SK-N-SH (cell line): ENCODE measurements around the gene RCSD1. TPM values are rescaled to one million over a fixed set of nuclear protein-coding genes. Genes with fewer than 3 reads are reported as not detected.

Experiments used
- CTCF ChIA-PET: fragments of 300-600, 350-600 bp; formaldehyde crosslinking; extraction: SDS; loops from one replicate; lab custom pipeline; 2021; lab: Yijun Ruan, JAX
- POLR2A ChIA-PET: fragments of 350-600 bp; sonication (Branson Sonifier 250); formaldehyde crosslinking; extraction: SDS; loops from one replicate; lab custom pipeline; 2020; ENCODE audit warnings: antibody characterized with exemption, inconsistent platforms; lab: Yijun Ruan, JAX
- DNase-seq: peaks from one replicate; pipeline ENCODE4 v3.0.0; 2012
- H2AFZ ChIP-seq: fragments of 200-600 bp; sonication (generic); 2 replicates; pipeline ENCODE4 v1.8.1; 2016; ENCODE audit warnings: antibody characterized with exemption, mild to moderate bottlenecking, low read depth
- H3F3A ChIP-seq: fragments of 200-600 bp; sonication (generic); replicated peaks from 2 replicates; pipeline ENCODE3; 2016; ENCODE audit warnings: antibody characterized with exemption, mild to moderate bottlenecking; ENCODE audit not compliant: insufficient read depth
- H3K27ac ChIP-seq, 2 experiments: fragments of 200-500 bp in 1 of 2; fragments of 200-600 bp in 1 of 2; sonication (Bioruptor generic) in 1 of 2; sonication (generic), shearing (Covaris generic) in 1 of 2; 2 replicates each; pipeline versions ENCODE4 v1.5.1 to v1.6.1; 2014 to 2016; ENCODE audit warnings: low read depth in 2 of 2, inconsistent platforms in 1 of 2, low read length in 1 of 2, mild to moderate bottlenecking in 1 of 2, mixed read lengths in 1 of 2
- H3K27me3 ChIP-seq: fragments of 200-600 bp; sonication (generic), shearing (Covaris generic); 2 replicates; pipeline ENCODE4 v1.6.1; 2016; ENCODE audit warnings: mixed run types; ENCODE audit not compliant: insufficient read depth
- H3K36me3 ChIP-seq, 2 experiments: fragments of 200-500 bp in 1 of 2; fragments of 200-600 bp in 1 of 2; sonication (Bioruptor generic) in 1 of 2; sonication (generic) in 1 of 2; replicated peaks in 1 of 2; 2 replicates each; pipeline versions ENCODE3 to v1.5.1; 2014 to 2016; ENCODE audit warnings: low read length in 1 of 2, mild to moderate bottlenecking in 1 of 2; ENCODE audit not compliant: insufficient read depth in 2 of 2, control insufficient read depth in 1 of 2
- H3K4me1 ChIP-seq, 2 experiments: fragments of 200-500 bp in 1 of 2; fragments of 200-600 bp in 1 of 2; sonication (Bioruptor generic) in 1 of 2; sonication (generic), shearing (Covaris generic) in 1 of 2; 2 replicates each; pipeline versions ENCODE4 v1.5.1 to v1.6.1; 2014 to 2016; ENCODE audit warnings: low read depth in 1 of 2, low read length in 1 of 2, mixed run types in 1 of 2; ENCODE audit not compliant: insufficient read depth in 2 of 2, control insufficient read depth in 1 of 2
- H3K4me2 ChIP-seq: fragments of 200-600 bp; sonication (generic), shearing (Covaris generic); 2 replicates; pipeline ENCODE4 v1.6.1; 2017; ENCODE audit warnings: mixed run types
- H3K4me3 ChIP-seq, 2 experiments: fragments of 200-500 bp in 1 of 2; fragments of 200-600 bp in 1 of 2; sonication (Bioruptor generic) in 1 of 2; sonication (generic), shearing (Covaris generic) in 1 of 2; 2 replicates each; pipeline versions ENCODE4 v1.5.1 to v1.8.1; 2014 to 2016; ENCODE audit warnings: low read depth in 2 of 2, inconsistent platforms in 1 of 2, low read length in 1 of 2, mild to moderate bottlenecking in 1 of 2, mixed read lengths in 1 of 2, moderate library complexity in 1 of 2
- H3K79me2 ChIP-seq: fragments of 200-600 bp; sonication (generic); 2 replicates; pipeline ENCODE4 v1.8.1; 2017; ENCODE audit warnings: mild to moderate bottlenecking; ENCODE audit not compliant: insufficient read depth
- H3K9ac ChIP-seq: fragments of 200-600 bp; sonication (generic); 2 replicates; pipeline ENCODE4 v1.6.1; 2017; ENCODE audit warnings: mixed run types
- H3K9me2 ChIP-seq: fragments of 200-600 bp; sonication (generic); 2 replicates; pipeline ENCODE4 v1.6.1; 2017; ENCODE audit warnings: mixed run types
- H3K9me3 ChIP-seq: fragments of 200-600 bp; sonication (generic); 2 replicates; pipeline ENCODE4 v1.6.1; 2017; ENCODE audit warnings: mixed run types, mild to moderate bottlenecking, moderate library complexity
- H4K20me1 ChIP-seq: fragments of 200-600 bp; sonication (generic); 2 replicates; pipeline ENCODE4 v1.6.1; 2017; ENCODE audit warnings: mild to moderate bottlenecking, mixed run types; ENCODE audit not compliant: insufficient read depth
- ELF1 ChIP-seq: IDR thresholded peaks from 2 replicates; pipeline ENCODE4 v1.4.0; 2012
- EP300 ChIP-seq, 2 experiments: IDR thresholded peaks; 2 replicates each; pipeline versions ENCODE4 v1.4.0 to v1.6.1; 2012; ENCODE audit warnings: borderline replicate concordance in 1 of 2, low read depth in 1 of 2, low read length in 1 of 2
- FOSL2 ChIP-seq: IDR thresholded peaks from 2 replicates; pipeline ENCODE4 v1.4.0; 2012; ENCODE audit warnings: low read depth, mild to moderate bottlenecking, moderate library complexity, borderline replicate concordance
- FOXJ3 ChIP-seq: sonication (generic); formaldehyde crosslinking; IDR thresholded peaks from 2 replicates; pipeline ENCODE4 v1.5.1; 2020; ENCODE audit warnings: mild to moderate bottlenecking, missing genetic modification reagents
- GABPA ChIP-seq: IDR thresholded peaks from 2 replicates; pipeline ENCODE4 v1.4.0; 2012; ENCODE audit warnings: low read depth, mild to moderate bottlenecking
- GATA2 ChIP-seq: sonication (generic); formaldehyde crosslinking; IDR thresholded peaks from 2 replicates; pipeline ENCODE4 v1.5.0; 2020; ENCODE audit warnings: mild to moderate bottlenecking, missing genetic modification reagents
- JUND ChIP-seq: IDR thresholded peaks from 2 replicates; pipeline ENCODE4 v1.4.0; 2012
- MEF2A ChIP-seq: IDR thresholded peaks from 2 replicates; pipeline ENCODE4 v1.4.0; 2012; ENCODE audit warnings: low read depth, borderline replicate concordance
- NFIC ChIP-seq: IDR thresholded peaks from 2 replicates; pipeline ENCODE4 v1.4.0; 2012; ENCODE audit warnings: borderline replicate concordance
- NRF1 ChIP-seq: IDR thresholded peaks from 2 replicates; pipeline ENCODE4 v1.6.1; 2012; ENCODE audit warnings: low read depth, mild to moderate bottlenecking, low read length
- POLR2AphosphoS5 ChIP-seq: IDR thresholded peaks from 2 replicates; pipeline ENCODE4 v1.6.1; 2012; ENCODE audit warnings: low read depth, low read length
- RCOR1 ChIP-seq: fragments of 150-350 bp; IDR thresholded peaks from 2 replicates; pipeline ENCODE4 v1.6.1; 2017; ENCODE audit warnings: antibody characterized with exemption, low read length
- SIN3A ChIP-seq: IDR thresholded peaks from 2 replicates; pipeline ENCODE4 v1.6.1; 2012; ENCODE audit warnings: low read depth, mild to moderate bottlenecking, low read length, moderate library complexity, borderline replicate concordance
- TAF1 ChIP-seq: IDR thresholded peaks from 2 replicates; pipeline ENCODE4 v1.6.1; 2012; ENCODE audit warnings: low read depth, mild to moderate bottlenecking, low read length, moderate library complexity, borderline replicate concordance
- WGBS: methylation state at CpG from one replicate; pipeline ENCODE4 v1.1.6; 2017; ENCODE audit warnings: low lambda C conversion rate; 5-methylcytosine and 5-hydroxymethylcytosine counted together
- polyA plus RNA-seq, 3 experiments: library from polyadenylated mRNA; depleted of rRNA; stranded (reverse); fragments of >200 nt; gene quantifications; 2 replicates each; pipeline ENCODE4 v1.2.3, GENCODE V29; 2012
- TF ChIP-seq, protein P1 (sequence below): IDR thresholded peaks from 2 replicates; pipeline ENCODE4 v1.4.0; 2012; ENCODE audit warnings: low read depth, borderline replicate concordance
- TF ChIP-seq, protein P2 (sequence below): fragments of 200-600 bp; sonication (generic); IDR thresholded peaks from 2 replicates; pipeline ENCODE4 v1.6.1; 2017; ENCODE audit warnings: antibody characterized with exemption, mild to moderate bottlenecking, moderate library complexity
- TF ChIP-seq, protein P3 (sequence below): IDR thresholded peaks from 2 replicates; pipeline ENCODE4; 2012

The RCSD1 gene
- polyA plus RNA-seq, 1 of the 3 experiments (the other 2 are of a cell fraction): 0.02 TPM

DNA sequence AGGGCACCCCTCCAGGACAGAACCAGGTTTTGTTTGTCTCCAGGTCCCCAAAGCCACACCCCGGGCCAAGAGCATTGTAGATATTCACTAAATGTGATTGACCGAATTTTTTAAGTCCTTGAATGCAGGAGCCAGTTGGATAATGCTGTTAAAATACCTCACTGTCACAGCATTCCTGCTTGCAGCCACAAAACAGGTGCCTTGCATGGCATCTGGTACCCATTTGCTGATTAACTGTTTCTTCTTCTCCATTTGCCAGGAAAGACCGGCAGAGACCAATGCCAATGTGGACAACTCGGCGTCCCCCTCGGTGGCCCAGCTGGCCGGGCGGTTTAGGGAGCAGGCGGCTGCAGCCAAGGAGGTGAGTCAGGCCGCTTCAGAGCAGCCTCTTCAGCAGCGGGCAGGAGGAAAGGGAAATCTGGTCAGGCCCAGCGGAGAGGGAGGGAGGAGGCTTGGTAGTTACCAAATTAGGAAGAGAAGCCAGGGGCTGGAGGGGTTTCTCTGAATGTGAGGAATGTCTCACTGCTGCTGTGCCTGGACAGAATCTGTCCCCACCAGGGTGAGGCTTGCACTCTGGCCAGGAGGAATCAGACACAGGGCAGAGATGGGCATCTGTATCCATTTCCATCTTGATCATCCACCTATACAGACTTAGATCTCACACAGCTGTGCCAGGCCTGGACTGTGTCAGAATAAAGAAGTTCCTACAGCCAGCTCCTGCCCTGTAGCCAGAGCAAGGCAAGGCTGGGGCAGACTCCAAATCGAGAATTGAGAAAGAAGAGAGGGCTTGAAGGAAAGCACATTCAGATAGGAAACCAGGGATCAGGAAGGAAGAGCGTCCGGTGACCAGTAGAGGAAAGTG lies 53.8 kb downstream of the RCSD1 start (continued):
- no peak for TF ChIP-seq FOXJ3
- TF ChIP-seq, protein P1, sequence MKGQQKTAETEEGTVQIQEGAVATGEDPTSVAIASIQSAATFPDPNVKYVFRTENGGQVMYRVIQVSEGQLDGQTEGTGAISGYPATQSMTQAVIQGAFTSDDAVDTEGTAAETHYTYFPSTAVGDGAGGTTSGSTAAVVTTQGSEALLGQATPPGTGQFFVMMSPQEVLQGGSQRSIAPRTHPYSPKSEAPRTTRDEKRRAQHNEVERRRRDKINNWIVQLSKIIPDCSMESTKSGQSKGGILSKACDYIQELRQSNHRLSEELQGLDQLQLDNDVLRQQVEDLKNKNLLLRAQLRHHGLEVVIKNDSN: 0 out of 2 replicates have a peak, but pooled peaks have one; percentile 10
- TF ChIP-seq EP300 (IDR thresholded peaks at IDR 0.05; ENCODE audit: borderline replicate concordance in 1 of 2, low read depth in 1 of 2, low read length in 1 of 2): peak; percentile 14 to 82; a peak in 2 of 4 replicates
- TF ChIP-seq TAF1: no peak
- no peak for TF ChIP-seq SIN3A
- no peak for TF ChIP-seq NRF1
- TF ChIP-seq, protein P2, sequence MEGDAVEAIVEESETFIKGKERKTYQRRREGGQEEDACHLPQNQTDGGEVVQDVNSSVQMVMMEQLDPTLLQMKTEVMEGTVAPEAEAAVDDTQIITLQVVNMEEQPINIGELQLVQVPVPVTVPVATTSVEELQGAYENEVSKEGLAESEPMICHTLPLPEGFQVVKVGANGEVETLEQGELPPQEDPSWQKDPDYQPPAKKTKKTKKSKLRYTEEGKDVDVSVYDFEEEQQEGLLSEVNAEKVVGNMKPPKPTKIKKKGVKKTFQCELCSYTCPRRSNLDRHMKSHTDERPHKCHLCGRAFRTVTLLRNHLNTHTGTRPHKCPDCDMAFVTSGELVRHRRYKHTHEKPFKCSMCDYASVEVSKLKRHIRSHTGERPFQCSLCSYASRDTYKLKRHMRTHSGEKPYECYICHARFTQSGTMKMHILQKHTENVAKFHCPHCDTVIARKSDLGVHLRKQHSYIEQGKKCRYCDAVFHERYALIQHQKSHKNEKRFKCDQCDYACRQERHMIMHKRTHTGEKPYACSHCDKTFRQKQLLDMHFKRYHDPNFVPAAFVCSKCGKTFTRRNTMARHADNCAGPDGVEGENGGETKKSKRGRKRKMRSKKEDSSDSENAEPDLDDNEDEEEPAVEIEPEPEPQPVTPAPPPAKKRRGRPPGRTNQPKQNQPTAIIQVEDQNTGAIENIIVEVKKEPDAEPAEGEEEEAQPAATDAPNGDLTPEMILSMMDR: no peak
- peak; percentile 58 for TF ChIP-seq JUND
- peak; percentile 54; the same call in 1 of the 2 replicates for TF ChIP-seq GATA2
- TF ChIP-seq GABPA: no peak
- TF ChIP-seq NFIC: peak; percentile 75
- TF ChIP-seq, protein P3, sequence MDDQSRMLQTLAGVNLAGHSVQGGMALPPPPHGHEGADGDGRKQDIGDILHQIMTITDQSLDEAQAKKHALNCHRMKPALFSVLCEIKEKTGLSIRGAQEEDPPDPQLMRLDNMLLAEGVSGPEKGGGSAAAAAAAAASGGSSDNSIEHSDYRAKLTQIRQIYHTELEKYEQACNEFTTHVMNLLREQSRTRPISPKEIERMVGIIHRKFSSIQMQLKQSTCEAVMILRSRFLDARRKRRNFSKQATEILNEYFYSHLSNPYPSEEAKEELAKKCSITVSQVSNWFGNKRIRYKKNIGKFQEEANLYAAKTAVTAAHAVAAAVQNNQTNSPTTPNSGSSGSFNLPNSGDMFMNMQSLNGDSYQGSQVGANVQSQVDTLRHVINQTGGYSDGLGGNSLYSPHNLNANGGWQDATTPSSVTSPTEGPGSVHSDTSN: peak; percentile 31; the same call in 1 of the 2 replicates
- TF ChIP-seq MEF2A: no peak
- 0 out of 2 replicates have a peak, but pooled peaks have one; percentile 31 for TF ChIP-seq POLR2AphosphoS5
- TF ChIP-seq FOSL2: peak; percentile 74; the same call in 1 of the 2 replicates
- peak; percentile 65; the same call in 1 of the 2 replicates for TF ChIP-seq RCOR1

DNA sequence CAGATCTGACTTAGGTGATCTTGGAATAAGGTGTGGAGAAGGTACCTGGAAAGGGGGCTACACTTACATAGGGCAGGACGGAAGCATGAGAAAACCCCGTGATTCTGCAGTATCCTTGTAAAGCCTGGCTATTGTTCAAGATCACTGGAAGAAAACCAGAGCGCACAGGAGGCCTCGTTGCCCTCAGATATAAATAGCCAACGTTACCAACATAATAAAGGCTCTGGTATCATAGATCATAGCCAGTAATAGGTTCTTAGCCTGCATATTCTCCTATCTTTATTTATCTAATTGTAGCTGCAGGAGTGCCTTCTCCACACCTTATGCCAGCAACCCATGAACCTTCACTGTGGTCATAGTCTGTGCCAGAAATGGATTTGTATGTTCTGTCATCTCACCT lies 55.8 kb downstream of the RCSD1 start:
- Histone ChIP-seq H4K20me1 (no peaks in the 10 kb centered on the region), H3K9ac (no peak overlapping the region), H3K27me3 (no peaks in the 10 kb centered on the region), H2AFZ (no peak overlapping the region), H3K79me2 (no peaks in the 10 kb centered on the region), H3K9me3 (no peaks in the 10 kb centered on the region), H3K9me2 (no peaks in the 10 kb centered on the region), H3K27ac (no peak overlapping the region), H3K4me2 (no peak overlapping the region), H3F3A (peaks cover 4% of the 10 kb centered on the region), H3K4me3 (no peak overlapping the region), H3K36me3 (no peaks in the 10 kb centered on the region), H3K4me1 (peaks cover 8 to 31% of the 10 kb centered on the region in 2 experiments; a peak in 3 of 4 replicates)
- ChIA-PET POLR2A (no interaction called here), CTCF (interaction anchor here (1.1 to 3.9 kb wide), 4 partner anchors 10 to 91 kb away, joined by 4 to 80 read pairs (median 16); no protein-coding TSS in a partner anchor)
- WGBS: 82% methylated on average over 5 of the region's 5 CpGs
- no peak for TF ChIP-seq ELF1
- DNase-seq: no peak
